Large intestine (tissue), 3 donors: ENCODE measurements around the gene ST3GAL2. TPM values are rescaled to one million over a fixed set of nuclear protein-coding genes. Genes with fewer than 3 reads are reported as not detected.
"Not testable (repeated sequence)": the region's sequence is repeated elsewhere in the genome, so short reads cannot be mapped to it uniquely, and the experiment has no call there.

Source experiments
- DNase-seq, 2 donors: peaks; one replicate each; pipeline versions ENCODE4 v3.0.0 to v3.0.0-alpha.2; 2013
- H3K27ac ChIP-seq: one replicate; pipeline ENCODE4 v1.5.1; 2013; ENCODE audit warnings: low read length
- H3K27me3 ChIP-seq: 2 replicates; pipeline ENCODE4 v1.6.1; 2013; ENCODE audit warnings: low read length; ENCODE audit not compliant: control insufficient read depth, insufficient read depth
- H3K36me3 ChIP-seq: 2 replicates; pipeline ENCODE4 v1.6.1; 2013; ENCODE audit warnings: low read length; ENCODE audit not compliant: control insufficient read depth, insufficient read depth
- H3K4me1 ChIP-seq: one replicate; pipeline ENCODE4 v1.6.1; 2013; ENCODE audit warnings: low read length; ENCODE audit not compliant: control insufficient read depth, insufficient read depth
- H3K4me3 ChIP-seq: one replicate; pipeline ENCODE4 v1.5.1; 2013; ENCODE audit warnings: low read length
- H3K9me3 ChIP-seq: one replicate; pipeline ENCODE4 v1.6.1; 2013; ENCODE audit warnings: mild to moderate bottlenecking, low read depth, low read length, moderate library complexity; ENCODE audit not compliant: control insufficient read depth
- WGBS: methylation state at CpG from one replicate; pipeline ENCODE4 v1.1.5; 2013; ENCODE audit warnings: low lambda C conversion rate; ENCODE audit not compliant: insufficient coverage; 5-methylcytosine and 5-hydroxymethylcytosine counted together
- polyA plus RNA-seq: library from polyadenylated mRNA; unstranded; fragments of 120-200 nt; gene quantifications from one replicate; pipeline ENCODE4 v1.2.1, GENCODE V29; 2013

ST3GAL2 gene
- polyA plus RNA-seq, 1 donor, result 19.7 TPM

GRCh38 chr16:70453117-70453891 is 14.4 kb upstream of the ST3GAL2 start:
- DNase-seq, result no peak
- peak overlapping the region; percentile 91 for H3K27ac ChIP-seq
- H3K4me1 ChIP-seq, result peaks cover 21% of the 10 kb centered on the region
- H3K27me3 ChIP-seq, result no peaks in the 10 kb centered on the region
- peaks cover 7% of the 10 kb centered on the region for H3K9me3 ChIP-seq
- H3K4me3 ChIP-seq, result peak overlapping the region; percentile 80
- no peaks in the 10 kb centered on the region for H3K36me3 ChIP-seq
- no CpG with 5 or more reads among the region's 11 CpGs for WGBS

DNA sequence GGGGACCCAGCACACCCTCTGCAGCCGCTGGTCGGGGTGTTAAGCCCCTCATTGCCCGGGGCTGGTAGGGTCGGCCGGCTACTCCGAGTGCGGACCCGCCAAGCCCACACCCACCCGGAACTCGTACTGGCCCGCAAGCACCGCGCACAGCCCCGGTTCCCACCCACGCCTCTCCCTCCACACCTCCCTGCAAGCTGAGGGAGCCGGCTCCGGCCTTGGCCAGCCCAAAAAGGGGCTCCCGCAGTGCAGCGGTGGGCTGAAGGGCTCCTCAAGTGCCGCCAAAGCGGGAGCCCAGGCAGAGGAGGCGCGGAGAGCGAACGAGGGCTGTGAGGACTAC is 12.1 kb upstream of the ST3GAL2 start:
- no CpG with 5 or more reads among the region's 25 CpGs for WGBS
- H3K4me1 ChIP-seq, H3K27ac ChIP-seq, H3K4me3 ChIP-seq, DNase-seq, H3K9me3 ChIP-seq, H3K27me3 ChIP-seq, H3K36me3 ChIP-seq: not testable (repeated sequence)

DNA sequence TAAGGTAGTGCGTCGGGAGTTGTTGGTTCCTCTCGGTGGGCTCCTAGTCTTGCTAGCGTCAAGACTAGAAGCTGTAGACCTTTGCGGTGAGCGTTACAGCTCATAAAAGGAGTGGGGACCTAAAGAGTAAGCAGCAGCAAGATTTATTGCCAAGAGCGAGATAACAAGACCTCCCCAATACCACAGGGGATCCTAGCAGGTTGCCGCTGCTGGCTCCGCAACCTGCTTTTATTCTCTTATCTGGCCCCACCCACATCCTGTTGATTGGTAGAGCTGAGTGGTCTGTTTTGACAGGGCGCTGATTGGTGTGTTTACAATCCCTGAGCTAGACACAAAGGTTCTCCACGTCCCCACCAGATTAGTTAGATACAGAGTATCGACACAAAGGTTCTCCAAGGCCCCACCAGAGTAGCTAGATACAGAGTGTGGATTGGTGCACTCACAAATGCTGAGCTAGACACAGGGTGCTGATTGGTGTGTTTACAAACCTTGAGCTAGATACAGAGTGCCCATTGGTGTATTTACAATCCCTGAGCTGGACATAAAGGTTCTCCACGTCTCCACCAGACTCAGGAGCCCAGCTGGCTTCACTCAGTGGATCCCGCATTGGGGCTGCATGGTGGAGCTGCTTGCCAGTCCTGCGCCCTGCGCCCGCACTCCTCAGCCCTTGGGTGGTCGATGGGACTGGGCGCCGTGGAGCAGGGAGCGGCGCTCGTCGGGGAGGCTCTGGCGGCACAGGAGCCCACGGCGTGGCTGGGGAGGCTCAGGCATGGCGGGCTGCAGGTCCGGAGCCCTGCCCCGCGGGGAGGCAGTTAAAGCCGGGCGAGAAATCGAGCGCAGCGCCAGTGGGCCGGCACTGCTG is 11.5 kb upstream of the ST3GAL2 start:
- not testable (repeated sequence) for H3K4me3 ChIP-seq, H3K36me3 ChIP-seq, H3K27ac ChIP-seq, H3K27me3 ChIP-seq, DNase-seq, H3K9me3 ChIP-seq, H3K4me1 ChIP-seq
- WGBS, result no CpG with 5 or more reads among the region's 37 CpGs

- H3K27me3 ChIP-seq, result no peaks in the 10 kb centered on the region
- H3K4me1 ChIP-seq, result peaks cover 17% of the 10 kb centered on the region
- H3K27ac ChIP-seq, result no peak overlapping the region
- 100% methylated on average over 3 of the region's 6 CpGs for WGBS
- H3K36me3 ChIP-seq, result no peaks in the 10 kb centered on the region
- no peak overlapping the region for H3K4me3 ChIP-seq
- H3K9me3 ChIP-seq, result peaks cover 7% of the 10 kb centered on the region
- DNase-seq, result no peak
These were observed 9.2 kb upstream of the ST3GAL2 start for GRCh38 chr16:70448075-70448474.

DNA sequence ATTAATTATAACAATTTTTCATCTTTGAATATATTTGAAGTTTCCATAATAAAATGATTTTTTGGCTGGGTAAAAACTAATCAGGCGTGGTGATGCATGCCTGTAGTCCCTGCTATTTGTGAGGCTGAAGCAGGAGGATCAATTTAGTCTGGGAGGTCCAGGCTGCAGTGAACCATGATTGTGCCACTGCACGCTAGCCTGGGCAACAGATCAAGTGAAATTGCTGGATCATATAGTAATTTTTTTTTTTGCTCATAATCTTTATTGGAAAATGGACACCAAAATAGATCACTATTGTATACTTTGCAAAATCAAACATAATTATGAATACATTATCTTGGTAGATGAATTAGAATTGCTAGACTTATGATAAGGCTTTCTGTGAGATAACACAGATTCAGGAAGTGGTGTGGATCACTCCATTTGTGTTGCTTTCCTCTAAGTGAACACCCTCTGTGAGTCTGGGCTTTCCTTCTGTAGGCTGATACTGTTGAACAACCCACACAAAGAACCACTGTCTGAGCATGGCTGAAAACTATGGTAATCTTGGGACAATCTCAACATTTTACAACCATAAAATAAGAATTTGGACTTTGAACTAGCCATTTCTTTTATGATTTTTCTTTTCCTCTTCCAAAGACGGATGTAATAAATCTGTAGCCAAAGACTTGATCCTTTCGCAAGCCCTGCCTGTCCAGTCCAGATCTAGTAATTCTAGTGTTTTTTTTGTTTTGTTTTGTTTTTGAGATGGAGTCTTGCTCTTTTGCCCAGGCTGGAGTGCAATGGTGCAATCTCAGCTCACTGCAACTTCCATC is 5.6 kb upstream of the ST3GAL2 start:
- no peaks in the 10 kb centered on the region for H3K27me3 ChIP-seq
- H3K4me1 ChIP-seq, result peaks cover 17% of the 10 kb centered on the region
- peak overlapping the region; percentile 72 for H3K27ac ChIP-seq
- no peaks in the 10 kb centered on the region for H3K9me3 ChIP-seq
- H3K4me3 ChIP-seq, result no peak overlapping the region
- peak; percentile 80 to 94 for DNase-seq
- 20% methylated on average over 1 of the region's 4 CpGs for WGBS
- no peaks in the 10 kb centered on the region for H3K36me3 ChIP-seq

DNA sequence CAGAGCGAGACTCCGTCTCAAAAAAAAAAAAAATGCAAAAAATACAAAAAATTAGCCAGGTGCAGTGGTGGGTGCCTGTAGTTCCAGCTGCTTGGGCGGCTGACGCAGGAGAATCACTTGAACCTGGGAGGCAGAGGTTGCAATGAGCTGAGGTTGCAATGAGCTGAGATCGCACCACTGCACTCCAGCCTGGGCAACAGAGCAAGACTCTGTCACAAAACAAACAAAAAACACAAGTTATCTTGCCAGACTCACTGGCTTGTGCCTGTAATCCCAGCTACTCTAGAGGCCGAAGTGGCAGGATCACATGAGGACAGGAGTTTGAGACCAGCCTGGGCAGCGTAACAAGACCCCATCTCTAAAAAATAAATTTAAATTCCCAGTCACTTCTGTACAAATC is 3.4 kb upstream of the ST3GAL2 start:
- no peaks in the 10 kb centered on the region for H3K9me3 ChIP-seq
- H3K36me3 ChIP-seq, result no peaks in the 10 kb centered on the region
- no peak overlapping the region for H3K4me3 ChIP-seq
- H3K4me1 ChIP-seq, result peaks cover 24% of the 10 kb centered on the region
- no peak overlapping the region for H3K27ac ChIP-seq
- no CpG with 5 or more reads among the region's 7 CpGs for WGBS
- DNase-seq, result no peak
- no peaks in the 10 kb centered on the region for H3K27me3 ChIP-seq

- WGBS, result 100% methylated on average over 1 of the region's 8 CpGs
- no peak overlapping the region for H3K4me3 ChIP-seq
These were observed 2.6 kb upstream of the ST3GAL2 start for GRCh38 chr16:70441406-70441990.

DNA sequence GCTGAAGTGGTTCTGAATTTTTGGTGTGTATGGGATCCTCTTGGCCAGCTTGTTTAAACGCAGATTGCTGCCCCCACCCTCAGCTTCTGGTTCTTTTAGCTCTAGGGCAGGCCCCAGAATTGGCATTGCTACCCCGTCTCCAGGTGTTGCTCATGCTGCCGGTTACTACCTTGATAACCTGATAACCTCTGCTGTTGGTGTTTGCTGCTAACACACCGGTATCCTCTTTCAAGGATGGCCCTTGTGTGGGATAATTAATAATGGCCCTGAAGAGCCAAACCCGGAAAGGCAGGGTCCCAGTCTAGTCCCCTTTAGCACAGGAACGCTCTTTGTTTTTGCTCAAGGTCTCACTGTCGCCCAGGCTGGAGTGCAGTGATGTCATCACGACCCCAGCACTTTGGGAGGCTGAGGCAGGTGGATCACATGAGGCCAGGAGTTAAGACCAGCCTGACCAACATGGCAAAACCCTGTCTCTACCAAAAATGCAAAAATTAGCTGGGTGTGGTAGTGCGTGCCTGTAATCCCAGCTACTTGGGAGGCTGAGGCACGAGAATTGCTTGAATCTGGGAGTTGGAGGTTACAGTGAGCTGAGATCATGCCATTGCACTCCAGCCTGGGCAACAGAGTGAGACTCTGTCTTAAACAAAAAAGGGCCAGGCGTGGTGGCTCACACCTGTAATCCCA is 1.3 kb upstream of the ST3GAL2 start:
- Histone ChIP-seq H3K36me3 (peaks cover under 1% of the 10 kb centered on the region), H3K9me3 (no peaks in the 10 kb centered on the region), H3K4me3 (peak overlapping the region; percentile 84), H3K27me3 (no peaks in the 10 kb centered on the region), H3K27ac (no peak overlapping the region), H3K4me1 (peaks cover 26% of the 10 kb centered on the region)
- WGBS, result no CpG with 5 or more reads among the region's 11 CpGs
- no peak for DNase-seq

More at GRCh38 chr16:70441406-70441990, 2.6 kb upstream of the ST3GAL2 start:
- Histone ChIP-seq H3K27me3 (no peaks in the 10 kb centered on the region), H3K27ac (no peak overlapping the region), H3K4me1 (peaks cover 29% of the 10 kb centered on the region), H3K9me3 (no peaks in the 10 kb centered on the region), H3K36me3 (no peaks in the 10 kb centered on the region)
- no peak for DNase-seq

DNA sequence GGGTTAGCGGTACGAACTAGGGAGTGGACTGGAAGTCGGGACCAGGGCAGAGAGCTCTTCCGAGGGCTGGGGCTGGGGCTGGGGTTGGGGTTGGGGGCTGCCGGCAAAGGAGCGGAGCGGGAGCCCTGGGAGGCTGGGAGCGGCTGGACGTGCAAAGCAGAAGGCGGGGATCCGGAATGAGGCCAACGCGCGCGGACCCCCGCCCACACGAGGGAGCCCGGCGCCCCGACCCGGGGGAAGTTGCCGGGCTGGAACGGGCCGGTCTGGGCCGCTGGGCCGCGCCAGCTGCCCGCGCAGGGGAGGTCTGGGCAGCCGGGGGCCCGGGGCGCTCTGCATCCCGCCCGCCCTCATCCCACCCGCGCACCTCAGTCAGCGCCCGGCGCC is 323 bp downstream of the ST3GAL2 start:
- Histone ChIP-seq H3K4me3 (peak overlapping the region; percentile 83), H3K27me3 (no peaks in the 10 kb centered on the region), H3K27ac (peak overlapping the region; percentile 73), H3K36me3 (peaks cover 12% of the 10 kb centered on the region), H3K9me3 (no peaks in the 10 kb centered on the region), H3K4me1 (peaks cover 26% of the 10 kb centered on the region)
- WGBS, result no CpG with 5 or more reads among the region's 39 CpGs
- DNase-seq, result no peak
